Esophagus squamous epithelium (tissue), 5 donors: ENCODE results near the gene FGF5. TPM values are rescaled to one million over a fixed set of nuclear protein-coding genes. Genes with fewer than 3 reads are reported as not detected.

Experiments used
- DNase-seq: peaks from one replicate; lab custom pipeline; 2025; lab: John Stamatoyannopoulos, UW
- H3K27ac ChIP-seq, 4 donors: fragments of 200-600 bp; sonication (generic); one replicate each; pipeline ENCODE4 v1.5.1; 2016 to 2019; ENCODE audit warnings: mild to moderate bottlenecking in 1 of 4
- H3K27me3 ChIP-seq, 4 donors: fragments of 200-600 bp; sonication (generic); 1 replicate in 3 of 4; 2 replicates in 1 of 4; pipeline versions ENCODE4 v1.5.1 to v1.6.0; 2017 to 2021; ENCODE audit warnings: antibody characterized with exemption in 1 of 4
- H3K36me3 ChIP-seq, 3 donors: fragments of 200-600 bp; sonication (generic); one replicate each; pipeline ENCODE4 v1.5.1; 2016 to 2019
- H3K4me1 ChIP-seq, 3 donors: fragments of 200-600 bp; sonication (generic); one replicate each; pipeline ENCODE4 v1.5.1; 2017 to 2019
- H3K4me3 ChIP-seq, 4 donors: fragments of 200-600 bp; sonication (generic); 1 replicate in 3 of 4; 2 replicates in 1 of 4; pipeline ENCODE4 v1.5.1; 2016 to 2019; ENCODE audit warnings: mild to moderate bottlenecking in 2 of 4, moderate library complexity in 1 of 4
- H3K9me3 ChIP-seq, 3 donors: fragments of 200-600 bp; sonication (generic); one replicate each; pipeline ENCODE4 v1.5.1; 2016 to 2019
- POLR2A ChIP-seq, 4 donors: fragments of 450-650 bp; IDR thresholded peaks; one replicate each; pipeline ENCODE4 v1.6.1; 2017; ENCODE audit warnings: antibody characterized with exemption in 4 of 4, mild to moderate bottlenecking in 4 of 4, moderate library complexity in 3 of 4
- WGBS, 2 donors: methylation state at CpG; one replicate each; pipeline ENCODE4 v1.1.5; 2018; 5-methylcytosine and 5-hydroxymethylcytosine counted together
- intact Hi-C: fragments of 100-400 bp; cut with DNase I; formaldehyde crosslinking; loops from one replicate; pipeline ENCODE4 v1.15.0; 2022
- total RNA-seq, 4 donors: library from RNA; depleted of rRNA; stranded (reverse); fragments of >200 nt; gene quantifications; one replicate each; pipeline ENCODE4 v1.1.0, GENCODE V29; 2016
- TF ChIP-seq, protein P1 (sequence below), 6 experiments: fragments of 450-650 bp in 4 of 6; fragments of 200-600 bp in 2 of 6; sonication (generic) in 2 of 6; IDR thresholded peaks; one replicate each; pipeline ENCODE4 v1.5.1; 2016 to 2019; ENCODE audit warnings: antibody characterized with exemption in 6 of 6, mild to moderate bottlenecking in 4 of 6, moderate library complexity in 4 of 6
- donor health status: DM: yes; HTN: yes; CAD: no.

FGF5 gene
- total RNA-seq, 4 donors from 2014 or later = not detected

DNA sequence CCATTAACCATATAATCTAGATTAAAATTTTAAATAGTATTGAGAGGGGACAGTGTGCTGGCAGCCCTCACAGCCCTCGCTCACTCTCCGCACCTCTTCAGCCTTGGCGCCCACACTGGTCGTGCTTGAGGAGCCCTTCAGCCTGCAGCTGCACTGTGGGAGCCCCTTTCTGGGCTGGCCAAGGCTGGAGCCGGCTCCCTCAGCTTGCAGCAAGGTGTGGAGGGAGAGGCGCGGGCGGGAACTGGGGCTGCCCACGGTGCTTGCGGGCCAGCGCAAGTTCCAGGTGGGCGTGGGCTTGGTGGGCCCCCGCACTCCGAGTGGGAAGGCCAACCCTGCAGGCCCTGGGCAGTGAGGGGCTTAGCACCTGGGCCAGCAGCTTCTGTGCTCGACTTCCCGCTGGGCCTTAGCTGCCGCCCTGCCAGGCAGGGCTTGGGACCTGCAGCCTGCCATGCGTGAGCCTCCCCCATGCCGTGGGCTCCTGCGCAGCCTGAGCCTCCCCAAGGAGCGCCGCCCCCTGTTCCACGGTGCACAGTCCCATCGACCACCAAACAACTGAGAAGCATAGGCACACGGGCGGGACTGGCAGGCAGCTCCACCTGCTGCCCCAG, 36.3 kb downstream of the FGF5 start:
- no peaks in the 10 kb centered on the region for H3K9me3 ChIP-seq
- peaks cover 0 to 9% (median 0%) of the 10 kb centered on the region in 3 donors for H3K4me1 ChIP-seq
- intact Hi-C loops = no loop called here
- no peak for DNase-seq
- no peak overlapping the region for H3K27ac ChIP-seq
- H3K4me3 ChIP-seq = no peak overlapping the region
- no peak for TF ChIP-seq POLR2A (IDR thresholded peaks at IDR 0.05)
- H3K27me3 ChIP-seq = peaks cover 0 to 33% (median 0%) of the 10 kb centered on the region in 4 donors
- 80 to 84% methylated on average over 4 of the region's 26 CpGs for WGBS, 2 donors
- no peaks in the 10 kb centered on the region for H3K36me3 ChIP-seq

DNA sequence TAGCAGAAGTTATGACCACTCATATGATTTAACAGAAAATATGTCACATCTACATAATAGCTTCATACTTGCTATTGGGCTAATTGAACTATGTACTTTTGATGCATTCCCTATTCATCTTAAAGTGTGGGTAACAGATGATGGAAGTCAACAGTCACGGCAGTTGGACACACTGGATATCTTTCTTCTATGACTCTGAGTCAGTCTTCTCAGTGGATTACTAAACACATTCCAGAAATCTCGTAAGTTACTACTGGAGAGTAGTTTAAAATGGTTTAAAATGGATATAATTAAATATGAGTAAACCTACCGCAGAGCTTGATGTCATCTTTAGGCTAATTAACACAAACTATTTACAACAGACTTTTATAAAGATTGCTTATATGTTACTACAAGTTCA, 39.0 kb downstream of the FGF5 start:
- peaks cover 0 to 17% (median 0%) of the 10 kb centered on the region in 3 donors for H3K4me1 ChIP-seq
- intact Hi-C loops = no loop called here
- no peak overlapping the region for H3K27ac ChIP-seq
- H3K9me3 ChIP-seq = no peaks in the 10 kb centered on the region
- H3K4me3 ChIP-seq = no peak overlapping the region
- TF ChIP-seq POLR2A (IDR thresholded peaks at IDR 0.05) = no peak
- TF ChIP-seq, protein P1, sequence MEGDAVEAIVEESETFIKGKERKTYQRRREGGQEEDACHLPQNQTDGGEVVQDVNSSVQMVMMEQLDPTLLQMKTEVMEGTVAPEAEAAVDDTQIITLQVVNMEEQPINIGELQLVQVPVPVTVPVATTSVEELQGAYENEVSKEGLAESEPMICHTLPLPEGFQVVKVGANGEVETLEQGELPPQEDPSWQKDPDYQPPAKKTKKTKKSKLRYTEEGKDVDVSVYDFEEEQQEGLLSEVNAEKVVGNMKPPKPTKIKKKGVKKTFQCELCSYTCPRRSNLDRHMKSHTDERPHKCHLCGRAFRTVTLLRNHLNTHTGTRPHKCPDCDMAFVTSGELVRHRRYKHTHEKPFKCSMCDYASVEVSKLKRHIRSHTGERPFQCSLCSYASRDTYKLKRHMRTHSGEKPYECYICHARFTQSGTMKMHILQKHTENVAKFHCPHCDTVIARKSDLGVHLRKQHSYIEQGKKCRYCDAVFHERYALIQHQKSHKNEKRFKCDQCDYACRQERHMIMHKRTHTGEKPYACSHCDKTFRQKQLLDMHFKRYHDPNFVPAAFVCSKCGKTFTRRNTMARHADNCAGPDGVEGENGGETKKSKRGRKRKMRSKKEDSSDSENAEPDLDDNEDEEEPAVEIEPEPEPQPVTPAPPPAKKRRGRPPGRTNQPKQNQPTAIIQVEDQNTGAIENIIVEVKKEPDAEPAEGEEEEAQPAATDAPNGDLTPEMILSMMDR (IDR thresholded peaks at IDR 0.05) = no peak
- 70 to 75% methylated on average over 3 of the region's 3 CpGs for WGBS, 2 donors
- DNase-seq = no peak
- H3K36me3 ChIP-seq = no peaks in the 10 kb centered on the region
- peaks cover 0 to 46% (median 0%) of the 10 kb centered on the region in 4 donors for H3K27me3 ChIP-seq

DNA sequence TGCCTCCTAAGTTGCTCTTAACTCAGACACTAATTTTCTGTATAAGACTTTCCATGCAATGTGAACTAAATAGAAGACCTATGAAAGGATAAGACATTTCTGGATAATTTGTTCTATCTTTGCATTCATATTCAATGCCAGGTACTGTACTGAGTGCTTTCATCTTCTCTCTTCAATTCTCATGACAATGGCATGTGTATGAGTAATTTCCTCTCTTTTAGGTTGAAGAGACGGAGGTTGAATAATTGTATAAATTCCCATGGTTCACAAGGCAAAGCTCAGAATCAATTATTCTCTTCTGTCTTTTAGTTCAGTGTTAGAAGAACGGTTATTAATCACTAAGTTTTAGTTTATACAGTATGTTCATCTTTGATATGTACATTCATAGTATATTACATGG, 39.8 kb downstream of the FGF5 start:
- Histone ChIP-seq H3K9me3 (no peaks in the 10 kb centered on the region), H3K27ac (no peak overlapping the region), H3K36me3 (no peaks in the 10 kb centered on the region), H3K4me1 (peaks cover 0 to 17% (median 0%) of the 10 kb centered on the region in 3 donors), H3K27me3 (peaks cover 0 to 54% (median 0%) of the 10 kb centered on the region in 4 donors), H3K4me3 (no peak overlapping the region)
- 49 to 60% methylated on average over 2 of the region's 2 CpGs for WGBS, 2 donors
- no peak for TF ChIP-seq POLR2A (IDR thresholded peaks at IDR 0.05)
- TF ChIP-seq, protein P1 (IDR thresholded peaks at IDR 0.05) = no peak
- intact Hi-C loops = no loop called here
- DNase-seq = no peak

DNA sequence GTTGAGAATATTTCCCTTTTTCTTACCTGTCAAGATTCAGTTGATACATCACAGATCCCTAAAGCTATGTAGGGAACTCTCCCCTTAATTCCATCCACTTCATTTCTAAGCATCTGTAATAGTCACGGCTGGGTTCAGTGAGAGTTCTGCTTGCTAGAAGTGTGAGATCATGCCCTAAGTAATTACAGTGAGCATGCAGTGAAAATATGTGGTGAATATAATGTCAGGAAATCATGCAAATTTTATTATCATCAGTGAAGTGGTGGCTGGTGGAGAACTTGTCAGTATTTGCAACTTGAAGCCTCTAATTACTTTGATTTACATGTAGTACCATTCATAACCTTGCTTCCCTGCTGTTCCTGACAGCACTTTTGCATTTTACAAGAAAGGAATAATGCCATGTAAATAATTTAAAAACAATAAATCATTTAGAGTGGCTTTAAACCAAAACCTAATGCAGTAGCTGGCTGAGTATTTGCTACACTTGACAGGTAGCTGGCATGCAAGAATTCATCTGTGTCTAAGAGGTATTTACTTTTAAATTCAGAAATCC, 40.8 kb downstream of the FGF5 start:
- 6 to 24% methylated on average over 1 of the region's 1 CpG for WGBS, 2 donors
- no peaks in the 10 kb centered on the region for H3K36me3 ChIP-seq
- peaks cover 0 to 56% (median 0%) of the 10 kb centered on the region in 4 donors for H3K27me3 ChIP-seq
- no peaks in the 10 kb centered on the region for H3K9me3 ChIP-seq
- no peak overlapping the region for H3K4me3 ChIP-seq
- H3K27ac ChIP-seq = no peak overlapping the region
- H3K4me1 ChIP-seq = peaks cover 0 to 17% (median 0%) of the 10 kb centered on the region in 3 donors
- intact Hi-C loops = no loop called here
- no peak for TF ChIP-seq POLR2A (IDR thresholded peaks at IDR 0.05)
- TF ChIP-seq, protein P1 (IDR thresholded peaks at IDR 0.05) = no peak
- DNase-seq = no peak

DNA sequence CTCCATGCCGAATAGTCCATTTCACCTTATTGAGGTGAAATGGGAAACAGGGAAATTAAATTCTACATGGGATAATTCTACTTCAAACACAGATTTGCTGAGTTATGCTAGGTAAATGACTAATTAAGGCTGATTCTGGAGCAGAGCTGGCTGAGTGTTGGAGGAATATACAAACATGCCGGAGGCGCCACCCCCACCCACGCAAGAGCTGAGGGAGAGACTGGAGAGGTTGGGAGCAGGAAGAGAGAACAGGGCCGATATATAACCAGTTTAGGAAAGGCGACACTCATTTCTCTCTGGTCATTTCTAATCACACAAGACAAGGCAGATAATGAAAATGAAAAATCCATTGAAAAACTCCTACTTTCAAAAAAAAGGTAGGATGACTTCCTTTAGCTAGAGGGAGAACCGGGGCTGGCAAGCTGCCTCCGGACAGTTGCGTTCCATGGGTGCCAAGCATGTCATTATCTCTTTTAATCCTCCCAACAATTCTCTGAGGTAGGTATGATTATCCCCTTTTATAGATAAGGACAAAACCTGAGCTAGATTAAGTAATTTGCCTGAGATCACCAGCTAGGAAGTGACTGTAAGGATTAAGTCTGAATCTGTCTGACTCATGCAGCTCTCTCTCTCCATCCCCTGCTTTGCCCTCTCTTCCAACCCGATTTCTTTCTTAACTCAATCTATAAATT, 41.5 kb downstream of the FGF5 start:
- no peaks in the 10 kb centered on the region for H3K36me3 ChIP-seq
- no peak for DNase-seq
- H3K4me1 ChIP-seq = peaks cover 0 to 17% (median 0%) of the 10 kb centered on the region in 3 donors
- TF ChIP-seq, protein P1 (IDR thresholded peaks at IDR 0.05) = no peak
- TF ChIP-seq POLR2A (IDR thresholded peaks at IDR 0.05) = no peak
- 27 to 37% methylated on average over 10 of the region's 10 CpGs for WGBS, 2 donors
- H3K27me3 ChIP-seq = peaks cover 0 to 54% (median 0%) of the 10 kb centered on the region in 4 donors
- no peaks in the 10 kb centered on the region for H3K9me3 ChIP-seq
- H3K4me3 ChIP-seq = no peak overlapping the region
- intact Hi-C loops = no loop called here
- H3K27ac ChIP-seq = no peak overlapping the region
